H1 (cell line): ENCODE data around the gene SEMA5B. TPM values are rescaled to one million over a fixed set of nuclear protein-coding genes. Genes with fewer than 3 reads are reported as not detected.
A peak's percentile ranks its signal among the peaks of the same experiment; 100 is the strongest.

Source experiments
- CTCF ChIA-PET: fragments of 300-600 bp; sonication (Branson Sonifier 250); formaldehyde crosslinking; loops from one replicate; lab custom pipeline; 2021; ENCODE audit not compliant: partially characterized antibody; lab: Charles Lee
- POLR2A ChIA-PET: fragments of 300-600 bp; sonication (Branson Sonifier 250); formaldehyde crosslinking; loops from one replicate; lab custom pipeline; 2021; ENCODE audit warnings: inconsistent platforms; ENCODE audit not compliant: partially characterized antibody; lab: Charles Lee
- DNase-seq, 2 experiments: peaks; one replicate each; pipeline versions ENCODE4 v3.0.0 to v3.0.0-alpha.2; 2010 to 2022; ENCODE audit warnings: low spot score in 2 of 2, low read depth in 1 of 2, mixed read lengths in 1 of 2
- FAIRE-seq: peaks from 2 replicates; lab custom pipeline; 2011; peaks lifted over from hg19 to GRCh38; lab: Jason Lieb, UNC
- H2AFZ ChIP-seq: 2 replicates; pipeline ENCODE4 v1.8.1; 2012; ENCODE audit warnings: low read length, inconsistent platforms
- H2AK5ac ChIP-seq: 2 replicates; pipeline ENCODE4 v1.6.1; 2013; ENCODE audit warnings: low read depth, low read length
- H2BK120ac ChIP-seq: replicated peaks from 2 replicates; pipeline ENCODE3; 2013; ENCODE audit warnings: low read depth, low read length, inconsistent platforms
- H2BK12ac ChIP-seq: 2 replicates; pipeline ENCODE4 v1.6.1; 2013; ENCODE audit warnings: low read depth, low read length
- H2BK15ac ChIP-seq: 2 replicates; pipeline ENCODE4 v1.6.1; 2013; ENCODE audit warnings: low read length
- H2BK20ac ChIP-seq: 2 replicates; pipeline ENCODE4 v1.6.1; 2013; ENCODE audit warnings: low read length
- H2BK5ac ChIP-seq: 2 replicates; pipeline ENCODE4 v1.6.1; 2013; ENCODE audit warnings: low read depth, low read length
- H3K14ac ChIP-seq: 2 replicates; pipeline ENCODE4 v1.6.1; 2013; ENCODE audit warnings: inconsistent platforms; ENCODE audit not compliant: insufficient read length
- H3K18ac ChIP-seq: 2 replicates; pipeline ENCODE4 v1.6.1; 2013; ENCODE audit warnings: low read length; ENCODE audit errors: extremely low read depth
- H3K23ac ChIP-seq: 2 replicates; pipeline ENCODE4 v1.6.1; 2013; ENCODE audit warnings: inconsistent platforms; ENCODE audit not compliant: insufficient read length
- H3K23me2 ChIP-seq: 2 replicates; pipeline ENCODE4 v1.6.1; 2013; ENCODE audit warnings: low read depth, low read length
- H3K27ac ChIP-seq: 2 replicates; pipeline ENCODE4 v1.6.1; 2011; ENCODE audit warnings: low read depth, low read length, inconsistent platforms
- H3K27me3 ChIP-seq, 4 experiments: replicated peaks in 1 of 4; 1 replicate in 1 of 4; 2 replicates in 3 of 4; pipeline versions ENCODE4 v1.6.1 to v1.8.1; 2011 to 2013; ENCODE audit warnings: low read length in 3 of 4, mild to moderate bottlenecking in 3 of 4, inconsistent platforms in 2 of 4, mixed read lengths in 2 of 4, moderate library complexity in 1 of 4; ENCODE audit not compliant: control insufficient read depth in 3 of 4, insufficient read depth in 3 of 4; ENCODE audit errors: extremely low read depth in 1 of 4
- H3K36me3 ChIP-seq, 4 experiments: 2 replicates each; pipeline versions ENCODE4 v1.6.1 to v1.8.1; 2011 to 2013; ENCODE audit warnings: mild to moderate bottlenecking in 4 of 4, low read length in 3 of 4, moderate library complexity in 2 of 4, control low read depth in 1 of 4, inconsistent platforms in 1 of 4; ENCODE audit not compliant: insufficient read depth in 4 of 4, control insufficient read depth in 2 of 4
- H3K4ac ChIP-seq: replicated peaks from 2 replicates; pipeline ENCODE3; 2013; ENCODE audit warnings: low read length, low read depth, mixed read lengths, inconsistent platforms; ENCODE audit not compliant: insufficient read length
- H3K4me1 ChIP-seq, 4 experiments: replicated peaks in 1 of 4; 1 replicate in 1 of 4; 2 replicates in 3 of 4; pipeline versions ENCODE4 v1.6.1 to v1.8.1; 2011 to 2013; ENCODE audit warnings: low read length in 3 of 4, inconsistent platforms in 2 of 4, mixed read lengths in 1 of 4; ENCODE audit not compliant: insufficient read depth in 4 of 4, control insufficient read depth in 3 of 4
- H3K4me2 ChIP-seq, 2 experiments: 2 replicates each; pipeline versions ENCODE4 v1.6.1 to v1.8.1; 2011 to 2013; ENCODE audit warnings: low read depth in 2 of 2, low read length in 2 of 2, control low read depth in 1 of 2, inconsistent platforms in 1 of 2, mild to moderate bottlenecking in 1 of 2; ENCODE audit not compliant: insufficient read depth in 1 of 2
- H3K4me3 ChIP-seq, 4 experiments: fragments of 200-600, 300-600 bp in 1 of 4; sonication (generic), shearing (Covaris generic), sonication (Bioruptor Twin) in 1 of 4; 2 replicates each; pipeline versions ENCODE4 v1.5.1 to v1.8.1; 2011 to 2016; ENCODE audit warnings: low read length in 4 of 4, low read depth in 3 of 4, control low read depth in 2 of 4, inconsistent platforms in 2 of 4, mild to moderate bottlenecking in 2 of 4, mixed read lengths in 1 of 4, moderate library complexity in 1 of 4; ENCODE audit not compliant: insufficient read depth in 2 of 4; ENCODE audit errors: extremely low read depth in 1 of 4
- H3K56ac ChIP-seq: replicated peaks from 2 replicates; pipeline ENCODE3; 2013; ENCODE audit warnings: low read depth, mild to moderate bottlenecking, mixed read lengths, low read length, inconsistent platforms; ENCODE audit not compliant: insufficient read length
- H3K79me1 ChIP-seq: 2 replicates; pipeline ENCODE4 v1.6.1; 2013; ENCODE audit warnings: low read depth, low read length, control low read depth
- H3K79me2 ChIP-seq, 2 experiments: 2 replicates each; pipeline versions ENCODE4 v1.6.1 to v1.8.1; 2012 to 2013; ENCODE audit warnings: low read length in 2 of 2, mild to moderate bottlenecking in 2 of 2, inconsistent platforms in 1 of 2; ENCODE audit not compliant: insufficient read depth in 2 of 2, control insufficient read depth in 1 of 2
- H3K9ac ChIP-seq, 4 experiments: replicated peaks in 1 of 4; 1 replicate in 1 of 4; 2 replicates in 3 of 4; pipeline versions ENCODE4 v1.6.1 to v1.8.1; 2011 to 2013; ENCODE audit warnings: low read depth in 3 of 4, low read length in 3 of 4, control low read depth in 2 of 4, mild to moderate bottlenecking in 2 of 4, moderate library complexity in 2 of 4, inconsistent platforms in 1 of 4; ENCODE audit errors: extremely low read depth in 1 of 4
- H3K9me3 ChIP-seq, 2 experiments: 2 replicates each; pipeline versions ENCODE4 v1.6.1 to v1.8.1; 2012 to 2013; ENCODE audit warnings: mild to moderate bottlenecking in 2 of 2, moderate library complexity in 2 of 2, control low read depth in 1 of 2, inconsistent platforms in 1 of 2, low read depth in 1 of 2, low read length in 1 of 2, mixed read lengths in 1 of 2; ENCODE audit not compliant: insufficient read depth in 2 of 2
- H4K20me1 ChIP-seq, 2 experiments: replicated peaks in 1 of 2; 2 replicates each; pipeline versions ENCODE3 to v1.8.1; 2011 to 2013; ENCODE audit warnings: inconsistent platforms in 2 of 2, low read length in 2 of 2, mild to moderate bottlenecking in 1 of 2; ENCODE audit not compliant: insufficient read depth in 2 of 2, control insufficient read depth in 1 of 2
- H4K5ac ChIP-seq: 2 replicates; pipeline ENCODE4 v1.6.1; 2013; ENCODE audit warnings: low read length, low read depth, mixed read lengths, inconsistent platforms; ENCODE audit not compliant: insufficient read length
- H4K8ac ChIP-seq: 2 replicates; pipeline ENCODE4 v1.8.0; 2013; ENCODE audit warnings: mild to moderate bottlenecking, moderate library complexity, low read length, inconsistent platforms; ENCODE audit not compliant: insufficient read depth; ENCODE audit errors: extremely low read depth
- H4K91ac ChIP-seq: replicated peaks from 2 replicates; pipeline ENCODE3; 2013; ENCODE audit warnings: low read length, mixed read lengths, inconsistent platforms; ENCODE audit not compliant: insufficient read length
- BRCA1 ChIP-seq: IDR thresholded peaks from 2 replicates; pipeline ENCODE4 v1.6.1; 2012; ENCODE audit warnings: low read depth, low read length, improper control_type of control experiment
- CREB1 ChIP-seq: IDR thresholded peaks from 2 replicates; pipeline ENCODE4 v1.6.1; 2012; ENCODE audit warnings: inconsistent platforms
- CTBP2 ChIP-seq: IDR thresholded peaks from 2 replicates; pipeline ENCODE4 v1.7.0; 2011; ENCODE audit warnings: borderline replicate concordance, mild to moderate bottlenecking, moderate library complexity, mixed read lengths, low read length; ENCODE audit not compliant: insufficient read depth, insufficient read length
- E2F6 ChIP-seq: IDR thresholded peaks from 2 replicates; pipeline ENCODE4 v1.6.1; 2012; ENCODE audit warnings: inconsistent platforms
- GTF2F1 ChIP-seq: IDR thresholded peaks from 2 replicates; pipeline ENCODE4 v1.6.1; 2012; ENCODE audit warnings: low read depth, low read length, improper control_type of control experiment, borderline replicate concordance
- KDM1A ChIP-seq: fragments of 200-600, 300-600 bp; sonication (generic); IDR thresholded peaks from 2 replicates; pipeline ENCODE4 v1.7.1; 2016; ENCODE audit warnings: mild to moderate bottlenecking, low read length, borderline replicate concordance
- MAX ChIP-seq: IDR thresholded peaks from 2 replicates; pipeline ENCODE4 v1.6.1; 2012; ENCODE audit warnings: inconsistent platforms
- POLR2A ChIP-seq, 2 experiments: IDR thresholded peaks; 1 replicate in 1 of 2; 2 replicates in 1 of 2; pipeline ENCODE4 v1.6.1; 2011; ENCODE audit warnings: low read depth in 2 of 2, low read length in 2 of 2, mild to moderate bottlenecking in 2 of 2; ENCODE audit errors: control extremely low read depth in 1 of 2
- SIN3A ChIP-seq, 2 experiments: IDR thresholded peaks in 1 of 2; conservative IDR thresholded peaks in 1 of 2; 2 replicates each; pipeline ENCODE4 v1.6.1; 2011 to 2012; ENCODE audit warnings: low read length in 2 of 2, improper control_type of control experiment in 1 of 2, low read depth in 1 of 2, mild to moderate bottlenecking in 1 of 2
- USF2 ChIP-seq: IDR thresholded peaks from 2 replicates; pipeline ENCODE4 v1.6.1; 2011; ENCODE audit warnings: low read length, improper control_type of control experiment
- WGBS, 2 experiments: shearing (Covaris generic) in 1 of 2; methylation state at CpG; one replicate each; pipeline versions ENCODE4 v1.1.6 to v1.1.7; 2013 to 2015; ENCODE audit warnings: low lambda C conversion rate in 2 of 2, mixed read lengths in 2 of 2, inconsistent platforms in 1 of 2, low coverage in 1 of 2, missing lambda C conversion rate in 1 of 2; ENCODE audit not compliant: insufficient replicate concordance in 2 of 2, insufficient coverage in 1 of 2, insufficient read length in 1 of 2; ENCODE audit errors: extremely low coverage in 1 of 2, missing lambda C conversion rate in 1 of 2; 5-methylcytosine and 5-hydroxymethylcytosine counted together
- polyA plus RNA-seq, 7 experiments: library from polyadenylated mRNA; depleted of rRNA in 3 of 7; stranded (reverse) in 5 of 7; unstranded in 2 of 7; fragments of >200 nt in 5 of 7; fragments of 200-250 nt in 2 of 7; gene quantifications; 1 replicate in 5 of 7; 2 replicates in 1 of 7; 4 replicates in 1 of 7; pipeline versions ENCODE4 v1.2.1 to v1.2.3, GENCODE V29; 2011 to 2013; ENCODE audit warnings: missing spikeins in 2 of 7, mixed read lengths in 2 of 7
- total RNA-seq: library from RNA; stranded (reverse); fragmentation: NEBNext Ultra II Directional; extraction: Animal tissue kit (Norgen Biotek cat#: 25700); gene quantifications from 2 replicates; pipeline ENCODE4 v1.2.1, GENCODE V29; 2021

The SEMA5B gene
- total and polyA plus RNA-seq, 2 of the 8 experiments (the other 6 are each of a cell fraction or from before 2014, with no cell fraction given) = 13.1 to 22.4 TPM

- DNase-seq = peak; percentile 43 to 61
- H3K27ac ChIP-seq = no peak overlapping the region
- no peak overlapping the region for H2BK15ac ChIP-seq
- no peak for TF ChIP-seq GTF2F1
- TF ChIP-seq KDM1A = no peak
- TF ChIP-seq BRCA1 = no peak
- 0 out of 2 replicates have a peak, but pooled peaks have one; percentile 12 for TF ChIP-seq MAX
- peak in 1 of 2 experiments; percentile 42; a peak in 1 of 3 replicates for TF ChIP-seq POLR2A (IDR thresholded peaks at IDR 0.05; ENCODE audit: control extremely low read depth in 1 of 2, low read depth in 2 of 2, low read length in 2 of 2)
- peak; percentile 26; the same call in 1 of the 2 replicates for TF ChIP-seq E2F6
- no peak for TF ChIP-seq SIN3A (conservative IDR thresholded peaks at IDR 0.05 in 1 of 2, IDR thresholded peaks at IDR 0.05 in 1 of 2; ENCODE audit: low read depth in 1 of 2, low read length in 2 of 2)
- TF ChIP-seq CREB1 = no peak
- TF ChIP-seq USF2 = no peak
- TF ChIP-seq CTBP2 = no peak
Measured at GRCh38 chr3:122890077-122890719, 137.4 kb downstream of the SEMA5B start.

More at GRCh38 chr3:122890077-122890719, 137.4 kb downstream of the SEMA5B start:
- H3K4me1 ChIP-seq = peaks cover 3 to 14% (median 9%) of the 10 kb centered on the region in 4 experiments; a peak in 6 of 7 replicates
- CTCF ChIA-PET = interaction anchor here (0.7 to 2.3 kb wide), 11 partner anchors 8 to 406 kb away, joined by 3 to 10 read pairs (median 4); no protein-coding TSS in a partner anchor
- WGBS, 2 experiments = 52% methylated on average over 6 of the region's 6 CpGs; no CpG with 5 or more reads in 1 of the 2 experiments
- H3K14ac ChIP-seq = no peak overlapping the region
- peak overlapping the region; percentile 66; the same call in 1 of the 2 replicates for H2BK5ac ChIP-seq
- no peaks in the 10 kb centered on the region for H3K79me1 ChIP-seq
- no peak overlapping the region; a peak in 1 of 8 replicates for H3K4me3 ChIP-seq
- H2BK20ac ChIP-seq = peak overlapping the region; percentile 98
- H4K8ac ChIP-seq = no peak overlapping the region
- POLR2A ChIA-PET = interaction anchor here (0.6 to 1.5 kb wide), 4 partner anchors 8 to 129 kb away, joined by 3 to 4 read pairs (median 3); no protein-coding TSS in a partner anchor
- peak; percentile 74 for FAIRE-seq
- H3K36me3 ChIP-seq = no peaks in the 10 kb centered on the region
- H4K5ac ChIP-seq = no peak overlapping the region
- H3K9ac ChIP-seq = no peak overlapping the region
- H4K20me1 ChIP-seq = no peaks in the 10 kb centered on the region
- H3K23ac ChIP-seq = no peak overlapping the region
- no peaks in the 10 kb centered on the region for H3K27me3 ChIP-seq
- H2AK5ac ChIP-seq = no peak overlapping the region
- H3K56ac ChIP-seq = no peak overlapping the region
- H2BK120ac ChIP-seq = peak overlapping the region; percentile 58
- H2BK12ac ChIP-seq = no peak overlapping the region
- peak overlapping the region; percentile 91; the same call in 1 of the 2 replicates for H3K18ac ChIP-seq
- peak overlapping the region in 1 of 2 experiments; percentile 9; a peak in 2 of 4 replicates for H3K4me2 ChIP-seq
- no peaks in the 10 kb centered on the region for H3K9me3 ChIP-seq
- H2AFZ ChIP-seq = peak overlapping the region; percentile 62
- H3K23me2 ChIP-seq = no peaks in the 10 kb centered on the region
- no peaks in the 10 kb centered on the region for H3K79me2 ChIP-seq
- H4K91ac ChIP-seq = peak overlapping the region; percentile 69
- H3K4ac ChIP-seq = peak overlapping the region; percentile 24
